Heart left ventricle (tissue), 13 donors: ENCODE measurements around the gene SLC9A9.

Source experiments
- POLR2A ChIP-seq, 2 donors: fragments of 450-650 bp; IDR thresholded peaks; one replicate each; pipeline ENCODE4 v1.6.1; 2017; ENCODE audit warnings: antibody characterized with exemption in 2 of 2, mild to moderate bottlenecking in 2 of 2, moderate library complexity in 2 of 2
- TF ChIP-seq, protein P1 (sequence below), 12 donors: fragments of 200-600 bp; sonication (generic) in 4 of 12; IDR thresholded peaks; one replicate each; pipeline versions ENCODE4 v1.5.0 to v1.8.0; 2018 to 2022; ENCODE audit warnings: antibody characterized with exemption in 12 of 12, mild to moderate bottlenecking in 5 of 12
- donor health status: ischemic (EF 13 %, LVEDD 7.1; RV severe dilation, severe dysfunction).
- donor health status: DM: no; HTN: yes; CAD: no.
- donor health status: DM: no; HTN: no; CAD: no.
- donor health status: ischemic (EF 25% LVEDD 6.9; RV normal size, moderate dysfunction).
- donor health status: ischemic (EF 25% LVEDD 5.7; RV mildly dilated, moderate dysfunction).
- donor health status: ischemic (EF 35%, LVEDD 5.7; RV mildly dilated, moderate dysfunction).
- donor health status: nonischemic (EF 11% LVEDD 7.7; RV severe dilation, severe dysfunction).
- donor health status: DM: yes; HTN: yes; CAD: no.
- donor health status: PGD.
- donor health status: ischemic (EF 29% LVEDD 5.4; RV normal size, mild dysfunction).
- donor health status: nonischemic (EF 23%, LVEDD 6.1; RV moderate dilation, normal function).

DNA sequence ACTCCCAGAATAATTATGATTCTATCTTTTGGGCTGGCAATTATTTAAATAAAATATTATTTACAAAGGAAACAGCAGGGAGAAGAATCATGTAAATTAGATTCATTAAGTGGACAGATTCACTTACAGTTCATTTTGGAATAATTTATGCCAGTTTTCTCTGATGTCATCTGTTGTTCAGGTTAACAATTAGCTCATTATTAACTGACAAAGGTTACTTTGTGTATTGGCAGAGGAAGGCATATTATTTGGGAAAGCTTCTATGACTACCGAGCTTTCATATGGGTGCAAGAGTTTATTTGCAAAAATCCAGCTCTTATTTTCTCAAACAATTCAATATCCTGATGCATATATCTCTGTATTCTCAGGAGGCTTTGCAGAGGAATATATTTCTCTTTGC lies 504.3 kb downstream of the SLC9A9 start:
- TF ChIP-seq, protein P1, sequence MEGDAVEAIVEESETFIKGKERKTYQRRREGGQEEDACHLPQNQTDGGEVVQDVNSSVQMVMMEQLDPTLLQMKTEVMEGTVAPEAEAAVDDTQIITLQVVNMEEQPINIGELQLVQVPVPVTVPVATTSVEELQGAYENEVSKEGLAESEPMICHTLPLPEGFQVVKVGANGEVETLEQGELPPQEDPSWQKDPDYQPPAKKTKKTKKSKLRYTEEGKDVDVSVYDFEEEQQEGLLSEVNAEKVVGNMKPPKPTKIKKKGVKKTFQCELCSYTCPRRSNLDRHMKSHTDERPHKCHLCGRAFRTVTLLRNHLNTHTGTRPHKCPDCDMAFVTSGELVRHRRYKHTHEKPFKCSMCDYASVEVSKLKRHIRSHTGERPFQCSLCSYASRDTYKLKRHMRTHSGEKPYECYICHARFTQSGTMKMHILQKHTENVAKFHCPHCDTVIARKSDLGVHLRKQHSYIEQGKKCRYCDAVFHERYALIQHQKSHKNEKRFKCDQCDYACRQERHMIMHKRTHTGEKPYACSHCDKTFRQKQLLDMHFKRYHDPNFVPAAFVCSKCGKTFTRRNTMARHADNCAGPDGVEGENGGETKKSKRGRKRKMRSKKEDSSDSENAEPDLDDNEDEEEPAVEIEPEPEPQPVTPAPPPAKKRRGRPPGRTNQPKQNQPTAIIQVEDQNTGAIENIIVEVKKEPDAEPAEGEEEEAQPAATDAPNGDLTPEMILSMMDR (IDR thresholded peaks at IDR 0.05) = no peak
- no peak for TF ChIP-seq POLR2A (IDR thresholded peaks at IDR 0.05)
